CD4-positive, alpha-beta T cell (primary cell): ENCODE results near the gene BICC1. TPM values are rescaled to one million over a fixed set of nuclear protein-coding genes. Genes with fewer than 3 reads are reported as not detected.

Source experiments
- ATAC-seq: fragments of 200-7000 bp; cut with Tn5 transposase; one replicate; pipeline ENCODE4 v1.10.0; 2022; ENCODE audit warnings: mild to moderate bottlenecking; ENCODE audit not compliant: poor library complexity
- CTCF ChIA-PET: fragments of 350-600 bp; sonication (Branson Sonifier 250); formaldehyde crosslinking; loops from one replicate; lab custom pipeline; 2021; ENCODE audit warnings: antibody characterized with exemption, inconsistent platforms; lab: Charles Lee
- POLR2A ChIA-PET: fragments of 350-600 bp; sonication (Branson Sonifier 250); formaldehyde crosslinking; loops from one replicate; lab custom pipeline; 2021; ENCODE audit warnings: antibody characterized with exemption, inconsistent platforms; lab: Charles Lee
- DNase-seq, 14 experiments: peaks; one replicate each; pipeline ENCODE4 v3.0.0-alpha.2; 2013 to 2020; ENCODE audit warnings: mixed read lengths in 2 of 14
- H3K27ac ChIP-seq, 2 donors: one replicate each; pipeline versions ENCODE4 v1.5.1 to v1.7.0; 2013; ENCODE audit warnings: low read length in 2 of 2, low read depth in 1 of 2, mild to moderate bottlenecking in 1 of 2
- H3K27me3 ChIP-seq, 2 experiments: 1 replicate in 1 of 2; 2 replicates in 1 of 2; pipeline versions ENCODE4 v1.6.1 to v1.7.0; 2013; ENCODE audit warnings: low read length in 2 of 2, control low read depth in 1 of 2, mild to moderate bottlenecking in 1 of 2, moderate library complexity in 1 of 2; ENCODE audit not compliant: insufficient read depth in 2 of 2, control insufficient read depth in 1 of 2
- H3K36me3 ChIP-seq: one replicate; pipeline ENCODE4 v1.6.1; 2013; ENCODE audit warnings: low read length, control low read depth; ENCODE audit not compliant: insufficient read depth
- H3K4me1 ChIP-seq: one replicate; pipeline ENCODE4 v1.6.1; 2013; ENCODE audit warnings: low read length, control low read depth; ENCODE audit not compliant: insufficient read depth
- H3K4me3 ChIP-seq: one replicate; pipeline ENCODE4 v1.5.1; 2013; ENCODE audit warnings: mild to moderate bottlenecking, low read length, moderate library complexity
- H3K9me3 ChIP-seq, 2 experiments: 1 replicate in 1 of 2; 2 replicates in 1 of 2; pipeline versions ENCODE4 v1.6.1 to v1.7.0; 2013; ENCODE audit warnings: low read length in 2 of 2, mild to moderate bottlenecking in 2 of 2, control low read depth in 1 of 2, moderate library complexity in 1 of 2; ENCODE audit not compliant: control insufficient read depth in 1 of 2, insufficient read depth in 1 of 2
- H3K27ac Mint-ChIP-seq: one replicate; pipeline ENCODE4 v1.8.0; 2020; ENCODE audit warnings: mixed read lengths
- H3K27me3 Mint-ChIP-seq: one replicate; pipeline ENCODE4 v1.8.0; 2021; ENCODE audit warnings: mixed read lengths
- H3K36me3 Mint-ChIP-seq: one replicate; pipeline ENCODE4 v1.8.0; 2021; ENCODE audit warnings: low read depth, mixed read lengths
- H3K4me1 Mint-ChIP-seq: one replicate; pipeline ENCODE4 v1.8.0; 2021; ENCODE audit warnings: low read depth, mixed read lengths
- H3K4me3 Mint-ChIP-seq: one replicate; pipeline ENCODE4 v1.8.0; 2020; ENCODE audit warnings: mild to moderate bottlenecking, mixed read lengths
- H3K9me3 Mint-ChIP-seq: one replicate; pipeline ENCODE4 v1.8.0; 2020; ENCODE audit warnings: mixed read lengths
- intact Hi-C, 2 experiments: fragments of 100-400 bp; cut with DNase I in 1 of 2; cut with micrococcal nuclease in 1 of 2; formaldehyde crosslinking; loops; one replicate each; pipeline versions ENCODE4 v1.15.1 to v1.9.0; 2023 to 2025; cut with DNase I, micrococcal nuclease
- total RNA-seq, 174 experiments: library from RNA in 2 of 174; stranded (reverse) in 2 of 174; gene quantifications; one replicate each; pipeline ENCODE4 v1.2.3 and lab custom pipeline; 2021 to 2026
- TF ChIP-seq, protein P1 (sequence below): fragments of 200-600 bp; IDR thresholded peaks from one replicate; pipeline ENCODE4 v1.8.0; 2022; ENCODE audit warnings: antibody characterized with exemption, mild to moderate bottlenecking

Gene BICC1
- total RNA-seq, 2 experiments from 2014 or later = not detected

DNA sequence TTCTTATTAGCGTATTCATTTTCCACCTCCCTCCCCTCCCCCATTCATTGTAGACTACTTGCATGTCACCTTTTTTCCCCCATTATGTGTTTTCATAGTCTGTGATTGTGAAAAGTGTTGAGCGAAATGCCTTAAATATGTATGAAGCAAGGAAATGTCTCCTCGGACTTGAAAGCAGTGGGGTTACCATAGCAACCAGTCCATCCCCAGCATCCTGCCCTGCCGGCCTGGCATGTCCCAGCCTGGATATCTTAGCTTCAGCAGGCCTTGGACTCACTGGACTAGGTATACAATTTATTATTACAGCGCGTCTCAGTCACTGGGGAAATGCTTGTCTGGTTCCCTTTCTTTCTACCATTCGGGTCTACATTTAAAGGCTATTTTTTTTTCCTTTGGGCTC is 283.6 kb downstream of the BICC1 start:
- no peak for DNase-seq
- Mint-ChIP-seq H3K4me3 (no peak overlapping the region), H3K4me1 (no peaks in the 10 kb centered on the region), H3K36me3 (no peaks in the 10 kb centered on the region), H3K27ac (no peak overlapping the region), H3K27me3 (no peaks in the 10 kb centered on the region), H3K9me3 (no peaks in the 10 kb centered on the region)
- H3K27me3 ChIP-seq = no peaks in the 10 kb centered on the region
- ChIA-PET CTCF (no interaction called here), POLR2A (no interaction called here)
- TF ChIP-seq, protein P1, sequence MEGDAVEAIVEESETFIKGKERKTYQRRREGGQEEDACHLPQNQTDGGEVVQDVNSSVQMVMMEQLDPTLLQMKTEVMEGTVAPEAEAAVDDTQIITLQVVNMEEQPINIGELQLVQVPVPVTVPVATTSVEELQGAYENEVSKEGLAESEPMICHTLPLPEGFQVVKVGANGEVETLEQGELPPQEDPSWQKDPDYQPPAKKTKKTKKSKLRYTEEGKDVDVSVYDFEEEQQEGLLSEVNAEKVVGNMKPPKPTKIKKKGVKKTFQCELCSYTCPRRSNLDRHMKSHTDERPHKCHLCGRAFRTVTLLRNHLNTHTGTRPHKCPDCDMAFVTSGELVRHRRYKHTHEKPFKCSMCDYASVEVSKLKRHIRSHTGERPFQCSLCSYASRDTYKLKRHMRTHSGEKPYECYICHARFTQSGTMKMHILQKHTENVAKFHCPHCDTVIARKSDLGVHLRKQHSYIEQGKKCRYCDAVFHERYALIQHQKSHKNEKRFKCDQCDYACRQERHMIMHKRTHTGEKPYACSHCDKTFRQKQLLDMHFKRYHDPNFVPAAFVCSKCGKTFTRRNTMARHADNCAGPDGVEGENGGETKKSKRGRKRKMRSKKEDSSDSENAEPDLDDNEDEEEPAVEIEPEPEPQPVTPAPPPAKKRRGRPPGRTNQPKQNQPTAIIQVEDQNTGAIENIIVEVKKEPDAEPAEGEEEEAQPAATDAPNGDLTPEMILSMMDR = no peak
- ATAC-seq = no peak
- H3K9me3 ChIP-seq = no peaks in the 10 kb centered on the region
- no peak overlapping the region for H3K27ac ChIP-seq
- H3K36me3 ChIP-seq = no peaks in the 10 kb centered on the region
- no peaks in the 10 kb centered on the region for H3K4me1 ChIP-seq
- intact Hi-C loops = no loop called here
- H3K4me3 ChIP-seq = no peak overlapping the region

DNA sequence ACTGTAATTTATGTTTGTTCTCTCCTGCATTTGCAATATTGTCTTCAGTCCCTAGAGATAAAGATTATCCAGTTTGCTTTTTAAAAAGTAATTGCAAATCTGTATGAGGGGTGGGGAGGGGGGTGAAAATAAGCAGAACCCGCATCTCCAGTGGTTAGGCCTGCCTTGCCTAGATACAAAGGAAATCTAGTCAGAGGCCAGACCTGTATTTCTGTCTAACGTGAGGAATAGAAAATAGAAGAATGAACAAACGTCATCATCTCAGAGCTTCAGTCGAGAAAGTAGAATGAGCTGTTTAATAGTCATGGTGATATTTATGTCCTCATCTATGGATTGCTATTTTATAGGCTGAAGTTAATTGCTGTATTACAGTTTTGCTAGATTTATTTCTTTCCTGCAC is 284.2 kb downstream of the BICC1 start:
- Histone ChIP-seq H3K9me3 (no peaks in the 10 kb centered on the region), H3K36me3 (no peaks in the 10 kb centered on the region), H3K27ac (no peak overlapping the region), H3K4me1 (no peaks in the 10 kb centered on the region), H3K27me3 (no peaks in the 10 kb centered on the region), H3K4me3 (no peak overlapping the region)
- H3K4me1 Mint-ChIP-seq = no peaks in the 10 kb centered on the region
- intact Hi-C loops = no loop called here
- H3K27me3 Mint-ChIP-seq = no peaks in the 10 kb centered on the region
- H3K36me3 Mint-ChIP-seq = no peaks in the 10 kb centered on the region
- H3K27ac Mint-ChIP-seq = no peak overlapping the region
- ATAC-seq = no peak
- TF ChIP-seq, protein P1 = no peak
- H3K9me3 Mint-ChIP-seq = no peaks in the 10 kb centered on the region
- H3K4me3 Mint-ChIP-seq = no peak overlapping the region
- POLR2A ChIA-PET = no interaction called here
- DNase-seq = no peak
- CTCF ChIA-PET = no interaction called here

DNA sequence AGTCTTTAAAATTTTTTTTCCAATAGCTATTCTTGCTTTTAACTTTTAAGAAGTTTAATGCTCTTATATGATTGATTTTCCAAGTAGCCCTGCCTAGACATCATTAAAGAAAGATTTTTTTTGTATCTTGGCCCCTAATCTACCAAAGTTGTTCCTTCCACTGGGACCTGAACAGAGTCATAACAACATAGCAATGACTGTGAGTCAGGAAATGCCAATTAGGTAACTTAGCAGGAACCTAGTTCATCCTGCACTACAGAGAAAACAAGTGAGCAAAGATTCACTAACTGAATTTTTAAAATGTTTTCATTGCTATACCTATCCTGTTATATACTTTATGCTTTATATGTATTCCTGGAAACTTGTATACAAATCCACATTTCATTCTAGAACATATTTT is 284.7 kb downstream of the BICC1 start:
- H3K27me3 ChIP-seq = no peaks in the 10 kb centered on the region
- no peak overlapping the region for H3K27ac ChIP-seq
- ChIA-PET CTCF (no interaction called here), POLR2A (no interaction called here)
- TF ChIP-seq, protein P1 = no peak
- H3K27me3 Mint-ChIP-seq = no peaks in the 10 kb centered on the region
- H3K36me3 ChIP-seq = no peaks in the 10 kb centered on the region
- no peak overlapping the region for H3K4me3 Mint-ChIP-seq
- intact Hi-C loops = no loop called here
- no peak for ATAC-seq
- H3K27ac Mint-ChIP-seq = no peak overlapping the region
- H3K4me1 ChIP-seq = no peaks in the 10 kb centered on the region
- no peaks in the 10 kb centered on the region for H3K36me3 Mint-ChIP-seq
- no peak overlapping the region for H3K4me3 ChIP-seq
- H3K9me3 ChIP-seq = no peaks in the 10 kb centered on the region
- no peaks in the 10 kb centered on the region for H3K4me1 Mint-ChIP-seq
- DNase-seq = no peak
- H3K9me3 Mint-ChIP-seq = no peaks in the 10 kb centered on the region
